ENCODE results near the gene CGNL1.

The CGNL1 gene

DNA sequence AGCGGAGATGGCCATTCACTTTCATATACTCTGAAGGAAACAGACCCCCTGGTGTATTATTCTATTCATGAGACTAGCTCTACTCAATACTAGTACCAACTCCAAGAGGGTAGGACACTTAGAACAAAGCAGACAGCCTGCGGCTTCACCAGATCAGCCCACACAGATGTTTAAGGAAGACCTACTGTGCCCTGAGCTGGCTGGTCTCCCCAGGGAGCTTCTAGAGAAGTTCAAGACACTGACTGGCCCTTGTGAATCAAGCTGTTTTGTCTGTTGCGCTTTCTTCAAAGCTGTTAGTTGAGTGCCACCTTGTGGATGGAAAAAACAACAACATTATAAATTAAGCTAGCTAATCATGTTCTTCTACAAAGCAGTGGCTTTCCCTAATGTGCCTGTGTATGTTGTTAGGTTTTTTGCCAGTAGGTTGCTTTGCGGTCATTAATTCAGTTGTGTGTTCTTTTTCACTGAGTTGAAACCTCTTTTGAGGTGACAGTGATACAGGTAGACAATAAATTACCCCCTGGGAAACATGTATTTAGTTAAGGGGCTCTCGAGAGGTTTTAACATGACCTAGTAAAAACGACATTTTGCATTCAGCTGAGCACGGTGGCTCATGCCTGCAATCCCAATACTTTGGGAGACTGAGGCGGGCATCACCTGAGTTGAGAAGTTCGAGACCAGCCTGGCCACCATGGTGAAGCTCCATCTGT, 151.2 kb downstream of the CGNL1 start:
- DNase-seq, result peak; percentile 84

DNA sequence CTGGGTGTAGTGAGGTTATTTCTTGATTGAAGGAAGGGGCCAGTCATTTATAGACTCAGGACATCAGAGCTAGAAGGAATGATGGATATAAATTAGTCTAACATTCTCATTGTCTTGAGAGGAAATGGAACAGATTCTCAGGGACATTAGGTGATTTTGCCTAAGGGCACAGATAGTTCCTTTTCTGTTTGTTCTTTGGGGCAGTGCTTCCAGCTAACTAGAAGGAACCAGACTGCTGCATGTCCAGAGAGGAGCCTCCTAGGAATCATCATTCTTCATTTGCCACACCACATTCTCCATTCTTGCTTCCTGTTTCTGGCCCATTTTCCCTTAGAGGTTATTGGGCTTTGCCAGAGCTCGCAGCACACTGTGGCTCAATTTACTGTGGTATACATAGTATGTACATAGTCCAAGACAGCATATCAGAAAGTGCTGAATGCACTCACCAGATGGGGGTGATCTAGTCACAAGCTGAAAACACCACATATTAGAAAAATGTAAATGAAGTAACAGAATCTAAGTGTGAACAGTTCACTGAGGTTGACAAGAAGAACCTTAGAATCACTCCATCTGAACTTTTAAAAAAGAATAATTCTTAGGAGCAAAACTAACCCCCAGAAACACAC, 152.7 kb downstream of the CGNL1 start:
- DNase-seq, result no peak

DNA sequence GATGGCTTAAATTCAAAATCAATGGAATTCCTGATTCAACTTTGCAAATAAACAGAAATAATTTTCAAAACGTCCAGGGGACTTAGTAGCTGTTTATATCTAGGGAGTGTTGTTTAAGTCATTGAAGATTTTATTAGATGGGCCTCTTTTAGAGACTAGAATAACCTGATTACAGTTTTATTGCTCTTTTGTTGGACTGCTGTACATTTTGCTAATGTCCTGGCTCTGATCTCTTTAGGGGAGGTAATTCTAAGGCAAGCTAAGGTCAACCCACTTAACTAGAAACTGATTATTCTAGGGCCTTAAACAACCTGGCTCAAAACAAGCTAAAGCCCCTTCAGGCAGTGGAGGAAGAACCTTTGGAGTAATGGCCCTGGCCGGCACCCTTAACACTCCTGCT, 153.4 kb downstream of the CGNL1 start:
- no peak for DNase-seq

DNA sequence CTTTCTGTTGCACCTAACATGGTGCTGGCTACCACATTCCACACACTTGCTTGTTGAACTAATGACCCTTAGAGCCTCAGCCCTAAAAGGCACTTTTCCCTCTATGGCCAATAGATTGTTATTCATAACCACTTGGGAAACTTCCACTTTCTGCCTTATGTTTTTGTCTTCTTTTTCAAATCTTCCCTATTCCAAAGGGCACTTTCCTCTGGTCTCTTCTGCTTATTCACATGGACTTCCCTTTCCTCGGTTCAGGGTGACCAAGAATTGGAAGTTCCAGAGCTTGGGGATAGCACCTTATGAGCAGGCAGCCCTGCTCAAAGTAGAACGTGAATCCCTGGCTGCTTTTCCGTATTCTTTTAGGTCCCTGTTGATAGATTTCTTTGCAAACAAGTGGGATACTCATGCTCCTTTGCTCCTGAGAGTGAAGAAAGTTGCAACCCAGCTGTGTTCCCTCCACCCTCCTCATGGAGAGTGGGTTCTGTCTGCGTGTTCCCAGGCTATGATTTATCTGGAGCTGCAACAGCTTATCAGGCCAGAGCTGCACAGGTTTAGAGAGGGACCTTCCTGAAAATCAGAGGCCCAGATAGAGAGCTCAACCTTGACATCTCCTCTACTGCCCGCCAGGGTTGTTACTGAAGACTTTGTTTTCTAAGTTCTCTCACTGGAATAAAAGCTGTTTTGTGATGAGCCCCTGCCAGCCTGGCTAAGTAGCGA, 156.6 kb downstream of the CGNL1 start:
- DNase-seq, result no peak

DNA sequence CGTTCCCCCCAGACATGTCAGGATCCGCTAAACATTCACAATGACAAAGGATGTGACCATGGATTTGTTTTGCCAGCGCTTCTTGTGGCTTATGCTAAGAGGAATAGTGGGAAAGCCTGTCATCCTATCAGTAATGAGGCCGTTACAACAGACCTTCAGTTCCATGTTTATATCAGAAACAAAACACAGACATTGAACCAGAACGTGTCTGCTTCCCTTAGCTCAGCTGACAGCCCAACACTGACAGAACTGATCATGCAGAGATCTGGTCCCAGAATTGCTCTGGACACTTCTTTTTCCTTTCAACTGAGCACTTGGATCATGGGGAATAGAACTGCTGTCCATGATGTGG, 157.1 kb downstream of the CGNL1 start:
- no peak for DNase-seq

DNA sequence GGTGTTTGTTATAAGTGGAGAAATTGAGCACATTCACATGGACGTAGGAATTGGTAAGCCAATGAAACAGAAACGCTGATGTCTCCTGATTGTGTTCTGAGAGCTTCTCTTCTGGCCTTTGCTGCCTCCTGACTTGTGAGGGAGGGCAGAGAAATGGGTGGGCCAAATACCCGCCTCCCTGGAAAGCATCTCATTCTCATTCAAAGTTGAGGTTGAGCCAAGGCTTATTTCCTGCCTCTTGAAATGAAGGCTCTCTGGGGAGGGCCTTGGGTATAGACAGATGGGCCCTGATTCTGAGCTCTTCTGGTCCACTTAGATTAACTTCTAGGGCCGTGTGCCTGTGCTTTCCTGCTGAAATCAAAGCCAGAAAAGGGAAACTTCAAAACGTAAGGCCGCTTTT, 158.0 kb downstream of the CGNL1 start:
- DNase-seq, result no peak

DNA sequence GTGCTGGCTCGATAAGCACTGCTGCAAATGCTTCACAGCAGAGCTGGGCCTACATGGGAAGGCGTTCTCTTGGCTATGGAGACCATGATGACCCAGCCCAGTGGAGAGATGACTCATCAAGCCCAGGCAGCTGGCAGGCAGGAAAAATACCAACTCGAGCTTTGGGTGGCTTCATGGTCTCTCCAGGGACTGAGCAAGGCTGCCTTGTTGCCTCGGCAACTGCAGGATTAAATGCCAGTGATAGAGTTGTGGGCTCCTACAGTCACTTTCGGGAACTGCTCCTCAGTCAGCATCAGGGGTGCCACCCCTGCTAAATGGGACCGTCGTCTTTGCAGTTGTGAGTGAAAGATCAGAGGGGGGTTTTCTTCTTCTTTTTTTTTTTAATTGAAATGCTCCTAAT, 160.8 kb downstream of the CGNL1 start:
- peak; percentile 50 for DNase-seq

DNA sequence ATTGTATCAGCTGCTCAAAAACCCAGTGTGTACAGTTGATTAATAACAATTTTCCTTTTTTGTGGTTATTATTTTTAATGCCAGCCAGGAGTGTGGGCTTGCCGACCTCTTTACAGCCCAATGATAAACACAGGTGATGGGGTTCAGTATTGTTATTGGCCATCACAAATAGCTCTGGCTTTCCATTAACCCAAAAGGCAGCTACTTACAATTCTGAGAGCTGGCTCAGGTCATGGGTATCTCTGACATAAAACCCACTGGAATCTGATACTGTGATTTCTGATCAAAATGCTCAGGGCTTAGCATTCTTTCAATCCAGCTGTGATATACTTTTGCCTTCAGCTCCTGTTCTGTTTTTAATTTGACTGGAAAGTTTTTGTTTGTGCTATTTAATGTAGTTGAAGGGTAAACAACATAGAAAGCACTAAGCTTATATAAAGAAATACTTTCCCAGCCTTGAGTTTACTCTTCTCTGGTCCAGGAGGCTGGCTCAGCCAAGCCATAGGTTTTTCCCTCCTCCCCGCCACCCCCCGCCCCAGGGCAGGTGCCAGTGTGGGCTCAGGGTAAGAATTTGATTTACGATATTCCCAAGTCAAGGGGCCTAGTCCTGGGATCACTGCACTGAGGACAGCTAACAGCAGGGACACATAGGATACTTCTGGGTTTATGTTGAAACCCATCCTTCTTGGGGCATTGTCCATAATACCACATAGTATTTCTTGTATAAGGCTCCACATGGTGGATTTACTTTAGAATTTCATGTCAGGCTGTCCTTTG, 161.4 kb downstream of the CGNL1 start:
- no peak for DNase-seq

DNA sequence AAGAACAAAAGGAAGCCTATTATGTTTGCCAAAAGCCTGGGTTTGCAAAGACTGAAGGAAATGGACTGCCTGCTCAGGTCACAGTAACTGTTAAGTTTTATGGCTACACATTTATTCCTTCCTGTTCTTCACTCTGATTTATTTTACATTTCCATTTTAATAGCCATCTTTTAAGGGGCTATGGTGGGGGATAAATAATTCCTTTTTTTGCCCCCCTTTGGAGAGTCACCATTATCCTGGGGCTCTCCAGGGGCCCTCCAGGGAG, 161.9 kb downstream of the CGNL1 start:
- DNase-seq, result no peak

DNA sequence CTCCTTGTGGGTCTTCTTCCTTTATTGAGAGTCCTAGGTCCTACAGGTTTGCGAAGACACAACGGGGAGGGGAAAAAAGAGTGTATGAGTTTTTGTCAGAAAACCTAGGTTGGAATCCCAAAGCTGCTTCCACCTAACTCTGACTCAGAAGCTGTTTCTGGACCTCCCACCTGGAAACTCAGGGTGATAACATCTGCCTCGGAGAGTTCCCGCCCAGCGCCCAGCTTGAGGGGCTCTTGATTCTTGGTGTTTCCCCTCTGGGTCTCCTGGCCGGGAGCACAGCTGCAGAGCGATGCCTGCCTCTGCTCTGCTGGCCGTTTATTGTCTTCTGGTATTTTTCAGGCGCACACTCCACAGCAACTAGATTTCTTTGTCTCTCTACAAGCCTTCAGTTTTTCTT, 162.5 kb downstream of the CGNL1 start:
- DNase-seq, result no peak

DNA sequence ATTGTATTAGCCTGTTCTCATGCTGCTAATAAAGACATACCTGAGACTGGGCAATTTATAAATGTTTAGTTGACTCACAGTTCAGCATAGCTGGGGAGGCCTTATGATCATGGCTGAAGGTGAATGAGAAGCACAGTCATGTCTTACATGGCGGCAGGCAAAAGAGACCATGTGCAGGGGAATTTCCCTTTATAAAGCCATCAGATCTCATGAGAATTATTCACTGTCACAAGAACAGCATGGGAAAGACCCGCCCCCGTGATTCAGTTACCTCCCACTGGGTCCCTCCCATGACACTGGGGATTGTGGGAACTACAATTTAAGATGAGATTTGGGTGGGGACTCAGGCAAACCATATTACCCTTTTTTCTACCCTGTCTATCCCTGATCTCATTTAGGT, 163.9 kb downstream of the CGNL1 start:
- no peak for DNase-seq

DNA sequence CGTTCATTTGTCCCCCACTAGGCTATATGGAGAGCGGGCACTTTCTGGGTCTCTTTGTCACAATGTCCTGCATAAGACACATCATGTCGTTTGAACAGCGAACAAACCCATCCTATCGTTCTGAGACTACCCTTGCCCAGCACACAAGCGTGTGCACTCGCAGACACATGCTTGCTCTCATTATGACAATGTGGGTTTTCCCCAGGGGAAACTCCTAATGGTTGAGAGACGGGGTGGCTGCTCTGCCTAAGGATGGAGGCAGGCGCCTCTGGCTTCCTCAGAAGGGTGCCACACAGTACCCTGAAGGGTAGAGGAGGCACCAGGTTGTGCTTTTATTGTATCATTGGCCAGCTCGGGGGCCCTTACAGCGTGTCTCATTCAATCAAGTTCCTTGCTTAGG, 164.4 kb downstream of the CGNL1 start:
- no peak for DNase-seq

DNA sequence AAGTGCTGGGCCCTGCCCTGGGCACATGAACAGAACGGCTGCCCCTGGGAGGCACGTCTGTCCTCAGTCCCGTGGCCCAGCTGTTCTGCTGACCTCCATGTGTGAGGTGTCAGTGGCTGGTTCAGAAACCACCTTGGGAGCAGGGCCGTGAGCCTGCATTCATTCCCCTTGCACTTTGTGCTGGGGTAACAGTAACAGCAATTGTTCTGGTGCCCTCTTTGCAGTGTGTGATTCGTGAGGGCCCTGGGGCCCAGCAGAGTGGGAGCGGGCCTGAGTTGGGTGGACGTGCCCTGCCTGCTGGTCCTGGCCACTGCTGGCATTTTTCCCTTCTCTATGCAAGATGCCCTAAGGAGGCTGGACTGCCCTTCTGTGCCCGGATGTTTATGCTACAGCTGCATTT, 165.0 kb downstream of the CGNL1 start:
- no peak for DNase-seq

DNA sequence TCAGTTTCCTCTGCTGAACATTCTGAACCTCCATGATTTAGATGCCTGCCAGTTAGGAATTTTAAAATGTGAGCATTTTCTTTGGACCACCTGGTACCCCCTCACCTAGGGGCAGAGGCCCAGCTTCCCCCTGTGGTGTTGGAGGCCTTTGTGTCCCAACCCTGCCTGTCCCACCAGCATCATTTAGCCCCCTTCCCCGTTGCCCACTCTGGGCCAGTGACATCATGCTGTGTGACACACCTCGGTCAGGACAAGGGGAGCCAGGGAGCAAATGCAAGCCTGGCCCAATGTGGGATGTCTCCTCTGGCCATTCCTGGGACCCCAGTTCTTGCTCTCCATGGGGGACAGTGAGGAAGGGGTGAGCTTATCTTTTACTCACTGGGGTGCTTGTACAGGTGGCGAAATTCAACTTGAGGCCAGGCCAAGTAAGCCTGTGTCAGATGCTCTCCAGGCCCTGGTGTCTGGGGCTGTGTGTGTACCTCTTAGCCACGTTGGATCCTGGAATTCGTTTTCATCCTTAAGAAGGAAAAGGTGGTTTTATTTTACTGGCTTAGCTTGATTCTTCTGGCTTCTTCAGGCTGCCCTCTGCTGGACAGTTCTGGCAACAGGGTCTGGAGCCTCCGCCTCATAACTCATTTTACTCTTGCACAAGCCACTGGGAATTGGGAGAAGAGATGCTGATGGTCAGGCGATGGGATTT, 165.7 kb downstream of the CGNL1 start:
- peak; percentile 62 for DNase-seq

DNA sequence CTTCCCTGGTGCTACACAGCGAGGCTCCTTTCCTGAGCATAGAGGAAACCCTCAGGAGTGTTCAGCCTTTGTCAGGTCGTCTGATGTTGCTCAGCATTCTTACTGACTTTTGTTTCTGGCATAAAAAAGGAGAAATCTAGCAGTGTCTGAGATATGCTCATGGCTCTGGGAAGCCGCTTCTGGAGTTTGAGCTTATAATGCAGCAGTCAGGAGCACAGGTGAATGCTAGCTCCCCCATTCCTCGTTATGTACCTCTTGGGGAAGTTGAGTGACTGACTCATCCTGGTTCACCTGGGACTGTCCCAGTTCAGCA, 166.2 kb downstream of the CGNL1 start:
- no peak for DNase-seq

DNA sequence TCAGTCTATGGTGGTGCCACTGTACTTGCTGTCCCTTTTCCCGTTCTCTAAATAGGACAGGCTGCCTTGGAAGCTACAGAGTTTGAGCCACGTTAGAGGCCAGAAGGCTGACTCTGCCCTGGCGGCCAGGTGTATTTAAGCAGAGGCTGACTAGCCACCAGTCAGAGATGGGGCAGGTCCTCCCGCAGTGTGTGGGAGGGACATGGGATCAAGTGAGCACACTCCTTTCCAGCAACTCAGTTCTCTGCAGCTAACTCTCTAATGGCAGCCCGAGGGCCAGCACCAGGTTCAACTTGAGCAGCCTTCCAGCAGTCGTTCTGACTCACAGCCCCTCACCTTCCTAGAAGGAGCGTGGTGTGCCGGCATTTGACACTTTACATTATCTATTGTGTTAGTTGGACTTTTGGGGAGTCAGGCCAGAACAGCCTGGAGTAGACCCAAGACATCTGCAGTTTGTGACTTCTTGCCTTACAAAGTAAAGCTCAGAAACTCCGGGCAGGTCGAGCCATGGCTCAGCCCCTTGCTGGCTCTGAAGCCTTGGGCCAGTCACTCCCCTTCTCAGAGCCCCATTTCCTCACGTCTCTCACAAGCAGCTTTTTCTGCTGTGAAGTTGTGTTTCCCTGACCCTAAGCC, 168.7 kb downstream of the CGNL1 start:
- DNase-seq, result no peak

DNA sequence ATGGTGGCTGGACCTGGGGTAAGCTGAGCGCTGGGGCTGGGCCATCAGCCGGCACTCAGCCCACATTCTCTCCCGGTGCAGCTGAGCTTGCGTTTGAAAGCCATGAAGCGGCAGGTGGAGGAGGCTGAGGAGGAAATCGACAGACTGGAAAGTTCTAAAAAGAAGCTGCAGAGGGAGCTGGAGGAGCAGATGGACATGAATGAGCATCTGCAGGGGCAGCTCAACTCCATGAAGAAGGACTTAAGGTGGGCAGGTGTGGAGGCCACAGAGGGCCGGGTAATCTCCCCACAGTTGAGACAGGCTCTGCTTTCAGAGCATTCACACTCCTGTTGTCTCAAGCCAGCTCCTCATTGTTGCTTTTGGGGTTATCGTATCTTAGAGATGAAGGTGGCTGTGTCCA, 169.7 kb downstream of the CGNL1 start:
- no peak for DNase-seq

DNA sequence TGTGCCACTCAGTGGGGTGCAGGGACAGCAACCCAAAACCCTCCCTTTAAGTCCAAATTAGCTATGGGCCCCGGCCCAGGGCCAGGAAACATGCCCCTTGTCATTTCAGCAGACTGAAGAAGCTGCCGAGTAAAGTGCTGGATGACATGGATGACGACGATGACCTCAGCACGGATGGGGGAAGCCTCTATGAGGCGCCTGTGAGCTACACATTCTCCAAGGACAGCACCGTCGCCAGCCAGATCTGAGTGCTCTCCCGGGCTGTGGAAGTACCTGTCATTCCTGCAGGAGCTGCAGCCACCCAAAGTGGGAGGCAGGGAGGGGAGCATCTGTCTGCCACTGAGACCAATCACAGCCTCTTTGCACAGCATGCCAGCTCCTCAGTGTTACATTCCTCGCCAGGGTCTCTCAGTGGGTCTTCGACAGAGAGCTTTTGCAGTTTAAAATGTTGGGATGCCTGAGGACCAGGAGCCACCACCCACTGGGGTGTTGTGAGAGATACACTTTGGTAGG, 171.0 kb downstream of the CGNL1 start:
- DNase-seq, result no peak

DNA sequence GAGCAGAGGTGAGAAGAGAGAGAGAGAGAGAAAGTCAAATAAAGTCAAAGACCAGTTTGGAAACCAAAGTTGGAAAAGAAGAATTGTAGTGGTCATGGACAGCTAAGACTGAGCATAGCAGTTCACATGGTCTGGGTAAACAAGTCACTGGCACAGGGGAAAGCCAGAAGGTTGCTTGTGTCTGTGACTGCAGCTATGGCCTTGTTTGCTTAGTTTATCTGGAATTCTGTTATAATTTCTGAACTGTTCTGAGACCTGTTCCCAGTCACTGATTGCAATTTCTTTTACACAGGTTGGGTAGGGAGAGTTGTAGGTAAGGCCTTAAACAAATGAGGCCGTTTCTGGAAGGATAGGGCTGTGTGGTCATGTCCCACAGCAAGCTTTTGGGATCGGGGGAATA, 172.0 kb downstream of the CGNL1 start:
- no peak for DNase-seq

DNA sequence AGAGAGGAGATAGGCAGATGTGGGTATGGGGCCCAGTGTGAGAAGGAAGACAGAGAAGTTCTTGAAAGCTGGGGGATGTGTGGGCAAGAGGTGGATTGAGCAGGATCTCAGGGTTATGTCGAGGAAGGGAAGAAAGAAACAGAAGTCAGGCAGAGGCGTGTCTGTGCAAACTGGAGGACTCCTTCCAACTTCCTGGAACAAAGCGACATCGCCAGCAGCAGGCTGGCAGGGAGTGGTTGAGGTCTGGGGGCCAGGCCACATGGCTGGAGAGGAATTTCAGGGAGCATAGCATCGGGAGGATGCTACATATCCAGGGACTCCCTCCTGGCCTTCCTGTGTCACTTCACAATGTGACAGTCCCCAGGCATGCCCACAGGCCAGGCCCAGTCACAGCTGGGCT, 172.5 kb downstream of the CGNL1 start:
- DNase-seq, result no peak

DNA sequence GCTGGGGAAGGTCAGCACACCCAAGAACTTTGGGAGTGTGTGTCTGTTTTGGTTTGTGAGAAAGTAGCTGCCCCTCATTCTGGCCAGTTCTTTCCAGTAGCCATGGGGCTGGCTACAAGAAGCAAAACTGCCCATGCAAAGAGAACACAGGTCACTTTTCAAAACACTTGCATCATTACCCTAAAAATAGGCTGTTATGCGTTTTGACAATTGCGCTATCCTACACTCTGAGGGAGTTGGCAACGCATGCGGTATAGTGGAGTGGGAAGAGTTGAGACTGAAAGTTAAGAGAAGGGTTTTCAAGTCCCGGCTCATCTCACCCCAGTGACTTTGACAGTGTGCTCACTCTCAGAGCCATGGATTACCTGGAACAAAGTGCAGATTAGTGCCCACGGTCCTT, 173.6 kb downstream of the CGNL1 start:
- DNase-seq, result no peak

DNA sequence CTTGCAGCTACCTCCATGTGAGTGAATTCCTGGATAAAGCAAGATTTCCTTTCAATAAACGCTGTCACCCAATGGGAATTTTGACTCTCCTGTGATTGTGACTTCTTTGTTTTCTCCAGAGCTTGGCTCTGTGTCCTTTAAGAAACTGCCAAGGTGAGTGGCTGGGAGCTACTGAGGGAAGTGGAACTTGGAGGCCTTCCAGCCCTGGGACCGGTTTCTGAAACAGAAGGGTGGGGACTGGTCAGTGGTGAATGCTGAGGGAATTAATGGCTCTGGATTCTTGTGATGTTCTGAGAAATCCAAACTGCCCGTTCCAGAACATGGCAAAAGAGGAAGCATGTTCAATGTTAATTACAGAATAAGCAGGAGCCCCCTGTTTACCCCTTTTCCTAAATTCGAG, 174.3 kb downstream of the CGNL1 start:
- no peak for DNase-seq
